Endothelial cell of umbilical vein (primary cell): Measurements from ENCODE around the gene CIAO3.

Experiments
- CTCF ChIP-seq, 2 donors: IDR thresholded peaks; 1 replicate in 1 of 2; 2 replicates in 1 of 2; pipeline ENCODE4 v1.5.1; 2011; ENCODE audit warnings: low read length in 2 of 2, mild to moderate bottlenecking in 2 of 2, moderate library complexity in 2 of 2, control low read depth in 1 of 2, inconsistent platforms in 1 of 2, low read depth in 1 of 2; ENCODE audit not compliant: insufficient read depth in 1 of 2; ENCODE audit errors: extremely low read depth in 1 of 2
- EZH2 ChIP-seq: IDR thresholded peaks from 2 replicates; pipeline ENCODE4 v1.6.1; 2012; ENCODE audit warnings: borderline replicate concordance, low read depth, mild to moderate bottlenecking, moderate library complexity, low read length, inconsistent platforms; ENCODE audit not compliant: severe bottlenecking
- JUN ChIP-seq: IDR thresholded peaks from 2 replicates; pipeline ENCODE4 v1.6.1; 2011; ENCODE audit warnings: borderline replicate concordance, low read depth; ENCODE audit not compliant: insufficient read length, insufficient read depth
- MYC ChIP-seq: IDR thresholded peaks from one replicate; pipeline ENCODE4 v1.6.1; 2011; ENCODE audit warnings: mild to moderate bottlenecking, low read depth, low read length
- POLR2A ChIP-seq: IDR thresholded peaks from 2 replicates; pipeline ENCODE4 v1.6.1; 2012; ENCODE audit warnings: low read depth, mild to moderate bottlenecking, control low read depth, low read length
- POLR2AphosphoS5 ChIP-seq: IDR thresholded peaks from 2 replicates; pipeline ENCODE4 v1.6.1; 2012; ENCODE audit warnings: low read depth, mild to moderate bottlenecking, control low read depth, low read length, moderate library complexity; ENCODE audit not compliant: insufficient read depth
- TF ChIP-seq, protein P1 (sequence below): IDR thresholded peaks from 2 replicates; pipeline ENCODE4 v1.6.1; 2011; ENCODE audit not compliant: insufficient read depth, insufficient read length

- no peak for TF ChIP-seq POLR2A
- no peak for TF ChIP-seq CTCF (IDR thresholded peaks at IDR 0.05; ENCODE audit: extremely low read depth in 1 of 2, insufficient read depth in 1 of 2, low read depth in 1 of 2, low read length in 2 of 2)
- TF ChIP-seq POLR2AphosphoS5 = no peak
- TF ChIP-seq, protein P1, sequence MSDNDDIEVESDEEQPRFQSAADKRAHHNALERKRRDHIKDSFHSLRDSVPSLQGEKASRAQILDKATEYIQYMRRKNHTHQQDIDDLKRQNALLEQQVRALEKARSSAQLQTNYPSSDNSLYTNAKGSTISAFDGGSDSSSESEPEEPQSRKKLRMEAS = no peak
- TF ChIP-seq JUN = no peak
- TF ChIP-seq EZH2 = no peak
- TF ChIP-seq MYC = no peak
These were observed 37.4 kb downstream of the CIAO3 start for GRCh38 chr16:703406-703805.
